Aorta (tissue), 5 donors: ENCODE measurements around the gene GSTM2. TPM values are rescaled to one million over a fixed set of nuclear protein-coding genes. Genes with fewer than 3 reads are reported as not detected.
A peak's percentile ranks its signal among the peaks of the same experiment; 100 is the strongest.

Source experiments
- ATAC-seq: fragments of 200-7000 bp; cut with Tn5 transposase; one replicate; pipeline ENCODE4 v1.9.1; 2022; ENCODE audit warnings: moderate library complexity; ENCODE audit not compliant: low FRiP score
- DNase-seq, 2 donors: peaks; one replicate each; pipeline ENCODE4 v3.0.0-alpha.2; 2020
- H3K27ac ChIP-seq, 2 donors: one replicate each; pipeline ENCODE4 v1.5.1; 2013; ENCODE audit warnings: low read length in 2 of 2, mild to moderate bottlenecking in 2 of 2, moderate library complexity in 2 of 2, control low read depth in 1 of 2, inconsistent platforms in 1 of 2, low read depth in 1 of 2
- H3K27me3 ChIP-seq, 2 donors: one replicate each; pipeline ENCODE4 v1.6.1; 2013; ENCODE audit warnings: control low read depth in 1 of 2, low read length in 1 of 2, mild to moderate bottlenecking in 1 of 2, moderate library complexity in 1 of 2; ENCODE audit not compliant: insufficient read depth in 2 of 2, control insufficient read depth in 1 of 2
- H3K36me3 ChIP-seq, 2 donors: one replicate each; pipeline ENCODE4 v1.6.1; 2013; ENCODE audit warnings: control low read depth in 1 of 2, low read length in 1 of 2, mild to moderate bottlenecking in 1 of 2; ENCODE audit not compliant: insufficient read depth in 2 of 2, control insufficient read depth in 1 of 2
- H3K4me1 ChIP-seq, 2 donors: one replicate each; pipeline ENCODE4 v1.6.1; 2013; ENCODE audit warnings: low read length in 2 of 2, control low read depth in 1 of 2, mild to moderate bottlenecking in 1 of 2, moderate library complexity in 1 of 2; ENCODE audit not compliant: insufficient read depth in 2 of 2, control insufficient read depth in 1 of 2
- H3K4me3 ChIP-seq, 2 donors: one replicate each; pipeline ENCODE4 v1.5.1; 2013; ENCODE audit warnings: low read length in 2 of 2, control low read depth in 1 of 2, mild to moderate bottlenecking in 1 of 2
- H3K9me3 ChIP-seq: one replicate; pipeline ENCODE4 v1.6.1; 2013; ENCODE audit warnings: mild to moderate bottlenecking, low read length; ENCODE audit not compliant: control insufficient read depth
- WGBS, 2 donors: extraction: QIAGEN DNeasy Blood & Tissue Kit; methylation state at CpG; one replicate each; pipeline ENCODE4 v1.1.7; 2013; 5-methylcytosine and 5-hydroxymethylcytosine counted together
- intact Hi-C, 2 donors: fragments of 100-400 bp; cut with DNase I; formaldehyde crosslinking; loops; one replicate each; pipeline versions ENCODE4 v1.14.2 to v1.15.0; 2022
- polyA plus RNA-seq, 2 donors: library from polyadenylated mRNA; stranded (reverse); fragments of 200-250 nt; gene quantifications; one replicate each; pipeline ENCODE4 v1.2.3, GENCODE V29; 2013
- total RNA-seq, 2 donors: library from RNA; stranded (reverse); fragmentation: NEBNext Ultra II Directional; extraction: Animal tissue kit (Norgen Biotek cat#: 25700); gene quantifications; one replicate each; pipeline ENCODE4 v1.2.1, GENCODE V29; 2021
- donor health status: healthy with polysubstance abuse.
- donor health status: Bipolar disorder and iron deficiency.
- donor health status: DM: no; HTN: no; CAD: no.
- donor health status: DM: no; HTN: no; CAD: no.
- donor health status: DM: yes; HTN: yes; CAD: no.

The GSTM2 gene
- total and polyA plus RNA-seq, 4 donors: 17.5 to 279 (median 92.1) TPM

DNA sequence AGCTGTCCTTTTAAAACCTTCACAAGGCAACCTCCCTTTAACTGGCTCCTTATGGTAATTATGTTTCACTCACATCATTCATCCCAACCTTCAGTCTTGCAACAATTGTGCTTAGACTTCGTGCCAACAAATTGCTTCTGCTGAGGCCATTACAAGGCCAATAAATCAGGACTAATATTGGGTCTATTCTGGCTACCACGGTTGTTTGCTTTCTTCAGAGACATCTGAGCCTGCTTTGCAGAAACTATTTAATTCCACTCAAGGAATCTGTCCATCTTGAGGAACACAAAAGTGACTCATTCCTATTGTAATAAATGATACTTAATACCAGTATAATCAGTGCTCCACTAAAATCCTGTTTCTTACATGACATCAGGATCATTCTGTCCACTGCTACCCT, 14.6 kb upstream of the GSTM2 start:
- 80 to 81% methylated on average over 2 of the region's 2 CpGs for WGBS, 2 donors
- no peaks in the 10 kb centered on the region for H3K36me3 ChIP-seq
- DNase-seq (no peak), ATAC-seq (no peak)
- no peak overlapping the region for H3K4me3 ChIP-seq
- intact Hi-C loops: no loop called here
- H3K27me3 ChIP-seq: no peaks in the 10 kb centered on the region
- no peaks in the 10 kb centered on the region for H3K9me3 ChIP-seq
- peaks cover 0 to 5% of the 10 kb centered on the region in 2 donors for H3K4me1 ChIP-seq
- H3K27ac ChIP-seq: no peak overlapping the region

DNA sequence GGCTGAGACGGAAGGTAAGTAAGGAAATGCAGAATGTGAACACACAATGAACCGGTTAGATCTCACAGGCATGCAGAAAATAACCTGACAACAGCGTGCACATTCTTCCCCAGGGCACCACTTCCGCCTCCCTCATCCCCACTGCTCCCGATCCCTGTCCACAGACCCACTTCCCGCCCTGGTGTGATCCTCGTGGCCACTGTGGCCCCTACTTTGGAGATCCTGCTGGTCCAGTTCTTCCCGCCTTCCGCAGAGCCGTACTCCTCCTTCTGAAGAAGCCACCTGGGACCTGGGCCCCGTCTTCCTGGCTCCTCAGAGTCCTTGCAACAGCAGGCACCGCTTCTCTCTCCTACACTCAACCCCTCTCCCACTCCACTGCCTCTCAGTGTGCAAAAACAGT, 13.3 kb upstream of the GSTM2 start:
- Histone ChIP-seq H3K27me3 (no peaks in the 10 kb centered on the region), H3K27ac (peak overlapping the region in 1 of 2 donors; percentile 6), H3K9me3 (no peaks in the 10 kb centered on the region), H3K36me3 (no peaks in the 10 kb centered on the region), H3K4me3 (no peak overlapping the region), H3K4me1 (peaks cover 0 to 5% of the 10 kb centered on the region in 2 donors)
- 90% methylated on average over 12 of the region's 12 CpGs for WGBS, 2 donors
- ATAC-seq (no peak), DNase-seq (no peak)
- intact Hi-C loops: no loop called here

DNA sequence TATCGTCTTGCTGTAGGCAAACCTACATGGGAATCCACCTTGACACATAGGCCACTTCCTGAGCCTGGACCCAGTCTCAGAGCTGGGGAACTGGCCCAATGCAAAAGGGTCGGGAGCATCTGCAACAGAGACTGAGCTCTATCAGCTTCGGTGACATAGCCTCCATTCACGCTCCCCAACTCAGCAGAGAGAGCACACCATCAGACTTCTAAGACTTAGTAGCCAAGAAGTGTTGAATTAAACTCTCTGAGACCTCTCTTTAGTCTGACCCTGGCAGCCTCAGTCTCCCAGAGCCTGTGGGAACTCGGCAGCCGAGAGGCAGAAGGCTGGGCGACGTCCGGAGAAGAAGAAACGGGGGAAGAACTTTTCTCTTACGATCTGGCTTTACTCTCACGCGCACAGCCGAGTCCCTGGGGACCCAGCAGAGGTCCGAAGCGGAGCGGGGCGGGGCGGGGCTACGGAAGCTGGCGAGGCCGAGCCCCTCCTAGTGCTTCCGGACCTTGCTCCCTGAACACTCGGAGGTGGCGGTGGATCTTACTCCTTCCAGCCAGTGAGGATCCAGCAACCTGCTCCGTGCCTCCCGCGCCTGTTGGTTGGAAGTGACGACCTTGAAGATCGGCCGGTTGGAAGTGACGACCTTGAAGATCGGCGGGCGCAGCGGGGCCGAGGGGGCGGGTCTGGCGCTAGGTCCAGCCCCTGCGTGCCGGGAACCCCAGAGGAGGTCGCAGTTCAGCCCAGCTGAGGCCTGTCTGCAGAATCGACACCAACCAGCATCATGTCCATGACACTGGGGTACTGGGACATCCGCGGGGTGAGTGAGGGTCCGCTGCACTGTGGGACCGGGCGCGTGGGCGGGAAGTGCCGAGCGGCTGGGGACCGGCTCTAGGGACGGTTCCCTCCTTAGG, 12.0 kb upstream of the GSTM2 start, which contains the start of gene GSTM4:
Gene GSTM4 (plus strand): TSS at position 485 of the 905 bp plus-strand sequence. CDS start 291 bp downstream, at position 776.
- H3K4me1 ChIP-seq: no peaks in the 10 kb centered on the region
- H3K4me3 ChIP-seq: peak within 1 kb of the TSS; percentile 46 to 67
- WGBS, 2 donors: 2 to 3% methylated on average over 46 to 54 of the region's 54 CpGs
- DNase-seq (peak; percentile 93 to 96), ATAC-seq (peak; percentile 94)
- no peaks in the 10 kb centered on the region for H3K36me3 ChIP-seq
- H3K9me3 ChIP-seq: no peaks in the 10 kb centered on the region
- intact Hi-C loops: loop anchor here in 1 of 2 donors (1.0 kb wide), 1 partner anchor 11 kb away; no protein-coding TSS in a partner anchor
- peak within 1 kb of the TSS; percentile 43 to 85 for H3K27ac ChIP-seq
- H3K27me3 ChIP-seq: no peaks in the 10 kb centered on the region

DNA sequence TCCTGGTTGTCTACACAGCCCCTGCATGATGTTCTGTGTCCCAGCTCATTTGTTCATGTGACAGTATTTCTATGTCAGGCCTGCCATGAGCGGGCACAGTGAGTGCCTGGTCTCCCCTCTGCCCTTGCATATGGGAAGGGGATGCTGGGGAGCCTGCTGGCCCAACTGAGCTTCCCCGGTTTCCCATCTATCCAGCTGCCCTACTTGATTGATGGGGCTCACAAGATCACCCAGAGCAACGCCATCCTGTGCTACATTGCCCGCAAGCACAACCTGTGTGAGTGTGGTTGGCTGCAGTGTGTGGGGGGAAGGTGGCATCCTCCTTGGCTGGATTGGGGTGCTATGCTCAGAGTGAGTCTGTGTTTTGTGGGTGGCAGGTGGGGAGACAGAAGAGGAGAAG, 10.5 kb upstream of the GSTM2 start:
- H3K27ac ChIP-seq: no peak overlapping the region
- 91 to 94% methylated on average over 4 of the region's 4 CpGs for WGBS, 2 donors
- H3K4me3 ChIP-seq: no peak overlapping the region
- intact Hi-C loops: no loop called here
- H3K4me1 ChIP-seq: no peaks in the 10 kb centered on the region
- DNase-seq: peak in 1 of 2 donors; percentile 64
- ATAC-seq: no peak
- H3K36me3 ChIP-seq: no peaks in the 10 kb centered on the region
- no peaks in the 10 kb centered on the region for H3K9me3 ChIP-seq
- no peaks in the 10 kb centered on the region for H3K27me3 ChIP-seq

DNA sequence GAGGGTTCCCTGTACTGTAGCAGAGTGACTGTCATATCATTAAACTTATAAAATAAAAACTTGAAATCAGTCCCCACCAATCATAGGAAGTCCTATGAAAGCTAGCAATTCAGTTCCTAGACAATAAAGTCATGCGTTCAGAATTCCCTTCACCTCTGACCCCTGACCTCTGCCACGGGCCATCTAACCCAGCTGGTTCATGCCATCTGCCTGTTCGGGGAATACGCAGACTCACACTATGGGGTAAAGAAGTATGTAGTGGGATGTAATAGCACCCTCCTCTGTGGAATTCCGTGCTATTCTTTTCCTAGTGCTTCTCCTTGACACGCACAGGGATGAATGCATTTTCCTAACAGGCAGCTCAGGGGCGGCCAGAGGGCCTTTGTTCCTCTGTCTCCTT, 9.9 kb upstream of the GSTM2 start:
- Histone ChIP-seq H3K4me1 (no peaks in the 10 kb centered on the region), H3K27me3 (no peaks in the 10 kb centered on the region), H3K4me3 (no peak overlapping the region), H3K9me3 (no peaks in the 10 kb centered on the region), H3K27ac (no peak overlapping the region), H3K36me3 (no peaks in the 10 kb centered on the region)
- intact Hi-C loops: no loop called here
- 76% methylated on average over 7 of the region's 7 CpGs for WGBS, 2 donors
- ATAC-seq: no peak
- no peak for DNase-seq

DNA sequence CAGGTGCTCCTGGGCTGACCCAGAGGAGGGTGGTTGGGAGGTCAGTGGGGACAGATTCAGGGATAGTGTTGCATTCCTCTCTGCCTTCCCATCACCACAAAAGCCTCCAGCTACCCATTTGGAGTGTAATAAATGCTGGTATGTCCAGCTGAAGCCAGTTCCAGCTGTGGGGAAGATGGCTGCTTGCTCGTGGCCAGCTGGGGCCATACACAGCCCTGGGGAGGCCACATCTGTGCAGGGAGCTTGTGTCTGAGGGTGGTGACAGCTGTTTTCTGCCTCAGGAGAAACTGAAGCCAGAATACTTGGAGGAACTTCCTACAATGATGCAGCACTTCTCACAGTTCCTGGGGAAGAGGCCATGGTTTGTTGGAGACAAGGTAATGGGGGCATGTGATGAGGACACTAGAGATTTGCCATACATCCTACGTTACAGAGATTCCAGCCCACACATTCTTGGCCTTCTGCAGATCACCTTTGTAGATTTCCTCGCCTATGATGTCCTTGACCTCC, 9.3 kb upstream of the GSTM2 start:
- H3K27me3 ChIP-seq: no peaks in the 10 kb centered on the region
- no peaks in the 10 kb centered on the region for H3K4me1 ChIP-seq
- H3K9me3 ChIP-seq: no peaks in the 10 kb centered on the region
- ATAC-seq (no peak), DNase-seq (no peak)
- intact Hi-C loops: no loop called here
- no peak overlapping the region for H3K27ac ChIP-seq
- 55% methylated on average over 3 of the region's 3 CpGs for WGBS, 2 donors
- no peaks in the 10 kb centered on the region for H3K36me3 ChIP-seq
- no peak overlapping the region for H3K4me3 ChIP-seq

DNA sequence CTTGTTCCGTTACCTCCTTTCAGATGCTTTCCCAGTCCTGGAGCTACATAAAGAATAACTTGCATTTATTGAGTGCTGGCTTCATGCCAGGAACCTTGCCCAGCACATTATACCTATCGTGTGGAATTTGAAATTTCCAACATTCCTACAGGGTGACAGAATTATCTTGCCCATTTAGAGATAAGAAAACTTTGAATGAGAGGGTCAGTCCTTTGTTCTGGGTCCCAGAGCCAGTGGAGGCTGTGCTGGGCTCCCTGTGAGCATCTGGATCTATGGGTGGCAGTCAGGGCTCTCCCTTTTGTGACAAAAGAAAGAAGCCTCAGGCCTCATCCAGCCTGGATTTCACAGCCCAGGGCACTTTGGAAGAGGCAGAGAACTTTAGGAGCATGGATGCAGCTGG, 8.7 kb upstream of the GSTM2 start:
- ATAC-seq (no peak), DNase-seq (no peak)
- intact Hi-C loops: no loop called here
- H3K27ac ChIP-seq: no peak overlapping the region
- no peaks in the 10 kb centered on the region for H3K36me3 ChIP-seq
- 41 to 48% methylated on average over 2 of the region's 2 CpGs for WGBS, 2 donors
- no peaks in the 10 kb centered on the region for H3K9me3 ChIP-seq
- no peaks in the 10 kb centered on the region for H3K4me1 ChIP-seq
- H3K4me3 ChIP-seq: no peak overlapping the region
- H3K27me3 ChIP-seq: no peaks in the 10 kb centered on the region

DNA sequence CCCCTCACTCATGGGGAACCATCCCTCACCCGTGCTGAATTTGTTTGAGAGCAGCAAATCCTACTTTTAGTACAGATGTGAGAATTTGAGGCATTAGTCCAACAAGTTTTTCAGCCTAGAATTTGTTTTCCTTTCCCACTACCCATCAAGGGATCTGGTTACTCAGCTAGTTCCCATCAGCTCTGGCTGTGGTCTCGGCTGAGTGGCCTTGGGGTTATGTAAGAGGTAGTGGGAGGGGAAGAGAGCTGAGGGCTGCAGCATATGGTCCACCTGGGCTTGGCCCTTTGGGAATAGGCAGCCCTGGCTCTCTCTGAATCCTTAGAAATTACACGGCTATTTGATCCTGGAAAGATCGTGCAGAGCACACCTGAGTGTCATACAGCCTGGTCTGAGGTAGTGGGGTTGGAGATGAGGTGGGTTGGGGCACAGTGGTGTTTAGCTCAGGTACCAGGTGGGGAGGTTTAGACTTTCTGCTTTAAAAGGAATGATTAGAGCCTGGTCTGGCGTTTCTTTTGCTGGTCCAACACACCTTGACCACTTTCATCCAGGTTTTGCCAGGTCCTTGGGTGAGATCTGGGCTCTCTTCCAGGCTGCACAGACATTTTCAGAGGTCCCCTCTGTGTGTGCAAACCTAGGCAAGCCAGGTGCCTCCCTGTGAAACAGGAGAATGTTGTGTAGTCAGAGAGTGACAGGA, 7.7 kb upstream of the GSTM2 start:
- intact Hi-C loops: no loop called here
- no peak for DNase-seq
- Histone ChIP-seq H3K4me3 (no peak overlapping the region), H3K27ac (no peak overlapping the region), H3K36me3 (no peaks in the 10 kb centered on the region), H3K27me3 (no peaks in the 10 kb centered on the region), H3K9me3 (no peaks in the 10 kb centered on the region), H3K4me1 (no peaks in the 10 kb centered on the region)
- no peak for ATAC-seq
- 79 to 84% methylated on average over 5 of the region's 5 CpGs for WGBS, 2 donors
